Astrocyte of the cerebellum (primary cell): ENCODE measurements around the gene FCN3.

Source experiments
- DNase-seq: peaks from one replicate; pipeline ENCODE4 v3.0.0-alpha.2; 2011; ENCODE audit warnings: low read depth
- H3K4me3 ChIP-seq: 2 replicates; pipeline ENCODE4 v1.5.1; 2011; ENCODE audit warnings: mild to moderate bottlenecking, low read depth, low read length, moderate library complexity
- CTCF ChIP-seq: IDR thresholded peaks from 2 replicates; pipeline ENCODE4 v1.5.1; 2012; ENCODE audit warnings: low read length, low read depth, moderate library complexity, mild to moderate bottlenecking; ENCODE audit errors: missing control alignments
- in situ Hi-C: cut with HindIII; loops from 2 replicates; pipeline ENCODE4 v1.10.0; 2017; ENCODE audit warnings: low sequenced_read_pairs

The FCN3 gene

GRCh38 chr1:27342778-27343638, 31.6 kb downstream of the FCN3 start:
- in situ Hi-C loops = no loop called here
- DNase-seq = no peak
- no peak overlapping the region for H3K4me3 ChIP-seq
- TF ChIP-seq CTCF = no peak

DNA sequence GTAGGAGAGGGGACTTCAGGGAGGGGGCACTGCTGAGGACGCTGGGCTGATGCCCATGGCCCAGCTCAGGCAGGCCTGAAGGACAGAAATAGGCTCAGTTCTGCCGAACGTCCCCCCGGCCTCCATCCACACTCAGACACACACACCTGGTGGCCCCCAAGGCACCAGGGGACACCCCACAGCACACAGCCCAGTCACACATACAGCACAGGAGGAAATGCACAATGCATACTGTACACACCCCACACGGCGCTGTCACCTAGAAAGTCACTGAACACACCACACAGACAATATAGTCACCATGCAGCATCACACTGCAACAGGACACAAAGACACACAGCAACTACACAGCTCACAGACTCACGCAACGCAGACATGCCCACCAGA, 32.2 kb downstream of the FCN3 start:
- H3K4me3 ChIP-seq = no peak overlapping the region
- TF ChIP-seq CTCF = no peak
- no peak for DNase-seq
- in situ Hi-C loops = no loop called here

DNA sequence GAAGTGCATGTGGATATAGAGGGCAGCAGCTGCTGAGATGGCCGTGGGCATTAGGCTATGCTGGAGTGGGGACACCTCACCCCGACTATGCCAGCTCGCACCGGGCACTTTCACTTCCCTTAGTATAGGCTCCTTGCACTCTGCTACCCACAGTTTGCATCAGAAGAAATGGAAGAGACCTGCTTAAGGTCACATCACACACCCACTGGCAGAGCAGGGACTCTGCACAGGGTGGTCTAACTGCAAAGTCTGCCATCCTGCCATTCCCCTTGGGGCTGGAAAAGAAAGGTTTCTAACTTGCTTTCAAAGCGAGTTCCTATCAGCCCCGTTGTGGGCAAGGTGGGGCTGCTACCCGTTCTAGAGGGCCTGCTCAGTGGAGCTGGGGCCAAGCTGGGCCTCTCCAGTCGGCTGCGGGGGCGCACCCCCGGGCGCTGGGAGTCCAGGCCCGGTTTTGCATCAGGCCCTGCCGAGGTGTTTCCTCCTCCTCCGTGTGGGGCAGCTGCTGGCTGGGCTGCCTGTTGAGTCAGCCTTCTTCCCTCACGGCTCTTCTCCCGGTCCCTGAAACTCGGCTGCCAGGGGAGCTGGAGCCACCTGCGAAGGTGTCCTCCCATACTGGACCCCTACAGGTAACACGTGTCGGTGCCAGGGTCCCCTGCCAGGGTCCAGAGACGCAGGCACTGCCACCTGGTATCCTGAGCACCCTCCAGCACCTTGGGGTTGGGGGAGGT, 32.9 kb downstream of the FCN3 start, which contains the start of gene SYTL1:
Gene SYTL1, plus strand, starts transcription at position 498 of the 728 bp plus-strand sequence. CDS start 3,313 bp downstream, outside the sequence.
- no peak within 1 kb of the TSS for H3K4me3 ChIP-seq
- TF ChIP-seq CTCF = no peak
- in situ Hi-C loops = no loop called here
- DNase-seq = peak; percentile 24

DNA sequence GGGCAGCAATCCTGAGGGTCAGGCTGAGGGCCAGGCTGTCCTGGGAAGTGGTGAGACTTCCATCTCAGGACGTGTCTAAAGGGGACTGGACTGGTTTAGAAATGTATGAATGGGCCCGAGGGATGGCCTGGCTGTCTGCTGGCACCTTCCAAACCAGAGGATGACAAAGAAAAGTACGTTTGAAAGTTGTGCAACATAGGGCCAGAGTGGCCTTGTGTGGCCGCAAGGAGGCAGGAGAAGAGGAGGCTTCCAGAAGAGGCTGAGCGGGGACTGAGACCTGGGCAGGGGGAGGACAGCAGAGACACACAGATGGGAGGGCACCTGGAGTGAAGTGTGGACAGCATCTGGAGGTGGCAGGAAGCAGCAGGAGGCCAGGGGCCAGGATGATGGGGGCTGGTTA, 35.4 kb downstream of the FCN3 start:
- no peak for DNase-seq
- in situ Hi-C loops = no loop called here
- H3K4me3 ChIP-seq = no peak overlapping the region
- no peak for TF ChIP-seq CTCF

DNA sequence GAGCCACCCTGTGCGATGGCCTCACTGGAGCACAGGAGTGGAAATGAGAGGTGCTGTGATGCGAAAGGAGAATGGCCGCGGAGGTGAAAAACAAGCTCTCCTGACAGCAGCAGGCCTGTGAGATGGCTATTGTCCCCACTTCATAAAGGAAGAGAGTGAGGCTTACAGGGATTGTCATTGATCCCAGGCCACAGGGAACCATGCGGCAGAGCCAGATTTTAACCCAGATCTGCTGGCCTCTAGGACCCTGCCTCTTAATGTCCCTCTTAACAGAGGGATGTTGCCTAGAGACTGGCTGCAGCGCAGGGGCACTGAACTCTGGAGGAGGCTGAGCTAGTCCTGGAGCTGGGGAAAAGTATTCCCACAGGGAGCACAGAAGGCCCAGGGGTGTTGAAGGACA, 35.9 kb downstream of the FCN3 start:
- TF ChIP-seq CTCF = no peak
- no peak overlapping the region for H3K4me3 ChIP-seq
- no peak for DNase-seq
- in situ Hi-C loops = no loop called here

GRCh38 chr1:27336756-27337155, 37.9 kb downstream of the FCN3 start:
- no peak for TF ChIP-seq CTCF
- no peak overlapping the region for H3K4me3 ChIP-seq
- in situ Hi-C loops = no loop called here
- DNase-seq = no peak
